Inferior parietal cortex (tissue), 1 donor: ENCODE data around the gene MARVELD3.
A peak's percentile ranks its signal among the peaks of the same experiment; 100 is the strongest.

Source experiments
- DNase-seq: peaks from one replicate; pipeline ENCODE4 v3.0.0-alpha.2; 2016; ENCODE audit errors: extremely low spot score

Gene MARVELD3

DNA sequence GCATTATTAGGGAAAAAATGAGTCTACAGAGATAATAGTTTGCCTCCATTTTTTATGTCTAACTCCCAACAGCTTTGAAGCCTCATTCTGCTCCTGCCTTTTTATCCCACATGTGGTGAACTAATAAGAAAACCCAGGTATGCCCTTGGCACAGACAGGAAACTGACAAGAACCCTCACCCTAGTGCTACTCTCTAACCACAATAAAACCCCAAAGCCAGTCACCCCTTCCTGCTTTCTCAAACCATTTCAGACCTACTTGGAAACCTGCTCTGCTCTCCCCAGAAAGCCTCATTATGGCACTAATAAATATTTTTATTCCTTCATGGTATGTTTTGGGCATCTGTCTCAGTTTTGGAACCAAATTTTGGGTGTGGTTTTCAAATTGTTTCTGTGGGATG lies 3.9 kb upstream of the MARVELD3 start:
- no peak for DNase-seq

- no peak for DNase-seq
These were observed 2.4 kb upstream of the MARVELD3 start for GRCh38 chr16:71623597-71623996.

GRCh38 chr16:71625113-71625850 lies 702 bp upstream of the MARVELD3 start:
- no peak for DNase-seq

DNA sequence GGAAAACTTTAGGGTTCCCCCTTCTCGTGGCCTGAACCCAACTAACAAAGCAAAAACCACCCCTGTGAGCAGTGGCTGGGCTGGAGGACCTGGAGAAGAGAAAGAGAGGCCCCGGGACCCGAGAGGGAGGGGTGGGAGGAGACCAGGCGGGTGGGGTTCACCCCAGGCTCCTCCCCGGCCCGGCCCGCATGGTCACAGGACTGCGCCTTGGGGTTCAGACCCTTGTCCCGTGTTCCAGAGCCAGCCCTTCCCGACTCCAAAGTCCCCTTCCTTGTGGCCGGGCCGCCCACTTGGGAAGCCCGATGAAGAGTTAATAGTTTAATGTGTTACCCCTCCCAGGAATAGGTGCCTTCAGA lies 852 bp downstream of the MARVELD3 start:
- no peak for DNase-seq

DNA sequence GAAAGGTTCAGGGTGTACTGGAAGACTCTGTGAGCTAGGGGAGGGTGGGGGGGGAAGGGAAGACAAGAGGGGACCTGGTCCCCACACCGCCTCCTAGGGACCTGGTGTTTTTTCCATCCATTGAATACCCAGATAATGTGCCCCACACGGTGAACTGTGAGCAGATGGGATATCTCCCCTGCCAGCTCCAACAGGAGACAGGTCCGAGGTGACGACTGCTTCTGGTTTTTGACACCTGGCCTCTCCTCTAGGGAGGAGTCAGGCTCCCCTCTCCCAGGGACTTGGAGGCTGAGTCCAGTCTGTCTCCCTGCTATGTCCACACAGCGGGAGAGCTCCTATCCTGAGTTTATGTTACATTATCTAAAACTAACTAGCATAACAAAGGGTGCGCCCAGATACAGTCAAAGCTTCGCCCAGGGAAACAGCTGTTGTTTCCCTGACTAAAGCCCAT lies 1.8 kb downstream of the MARVELD3 start:
- no peak for DNase-seq

GRCh38 chr16:71628810-71629209 lies 2.8 kb downstream of the MARVELD3 start:
- no peak for DNase-seq

- DNase-seq = no peak
These were observed 3.5 kb downstream of the MARVELD3 start for GRCh38 chr16:71629278-71630016.

DNA sequence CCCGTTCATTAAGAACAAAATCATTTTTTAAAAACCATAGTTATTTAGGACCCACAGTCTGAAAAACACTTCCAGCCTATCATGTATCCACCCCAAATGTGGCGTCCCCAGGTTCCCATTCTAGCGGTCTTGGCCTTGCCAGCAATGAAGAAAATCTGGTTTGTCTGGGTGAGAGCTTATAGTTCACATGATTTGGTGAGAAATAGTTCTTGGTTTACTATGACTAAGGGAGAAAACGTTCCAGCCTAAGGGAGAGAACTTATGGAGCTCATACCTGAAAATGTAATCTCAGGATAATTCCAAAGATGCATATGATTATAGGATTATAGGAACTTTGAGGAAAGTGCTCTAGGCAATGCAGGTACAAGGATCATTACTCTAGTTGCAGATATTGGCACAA lies 4.8 kb downstream of the MARVELD3 start:
- DNase-seq = no peak

GRCh38 chr16:71631776-71632175 lies 5.8 kb downstream of the MARVELD3 start:
- DNase-seq = no peak

- DNase-seq = no peak
These were observed 9.6 kb downstream of the MARVELD3 start for GRCh38 chr16:71635632-71636031.

DNA sequence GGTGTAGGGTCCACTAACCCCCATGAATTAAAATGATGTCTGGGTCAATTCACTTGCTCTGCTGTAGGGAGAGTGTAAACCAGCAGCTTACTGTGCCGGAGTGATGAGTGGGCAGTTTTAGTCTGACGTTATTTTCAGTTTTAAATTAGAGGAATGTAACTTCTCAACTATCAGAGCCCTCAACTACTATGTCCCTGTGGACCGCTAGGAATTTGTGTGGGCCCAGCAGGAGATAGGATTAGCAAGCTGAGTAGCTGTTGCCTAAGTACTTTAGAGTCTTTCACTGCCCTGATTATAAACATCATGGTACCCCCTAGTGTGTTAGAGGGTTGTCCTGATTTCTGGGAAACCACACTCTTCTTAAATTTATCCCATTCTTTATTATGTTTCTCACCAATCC lies 11.4 kb downstream of the MARVELD3 start:
- no peak for DNase-seq

DNA sequence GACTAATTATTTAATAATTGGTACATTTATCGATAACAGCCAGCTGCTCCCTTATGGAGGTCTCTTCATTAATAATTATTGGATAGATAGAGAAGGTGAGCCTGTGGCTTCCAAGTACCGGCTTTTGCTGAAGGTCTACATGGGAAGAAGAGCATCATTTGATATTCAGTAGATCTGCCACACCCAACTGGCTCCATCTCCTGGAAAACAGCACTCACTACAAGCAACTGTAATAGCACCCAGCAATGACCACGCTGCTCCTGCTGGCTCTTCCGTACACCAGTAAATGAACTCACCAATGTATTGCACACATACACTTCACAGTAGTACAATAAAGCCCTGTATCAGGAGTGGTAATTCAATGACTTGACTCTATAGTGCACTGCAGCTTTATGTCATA lies 19.5 kb downstream of the MARVELD3 start:
- DNase-seq = peak; percentile 15

- no peak for DNase-seq
These were observed 21.4 kb downstream of the MARVELD3 start for GRCh38 chr16:71647391-71647790.

DNA sequence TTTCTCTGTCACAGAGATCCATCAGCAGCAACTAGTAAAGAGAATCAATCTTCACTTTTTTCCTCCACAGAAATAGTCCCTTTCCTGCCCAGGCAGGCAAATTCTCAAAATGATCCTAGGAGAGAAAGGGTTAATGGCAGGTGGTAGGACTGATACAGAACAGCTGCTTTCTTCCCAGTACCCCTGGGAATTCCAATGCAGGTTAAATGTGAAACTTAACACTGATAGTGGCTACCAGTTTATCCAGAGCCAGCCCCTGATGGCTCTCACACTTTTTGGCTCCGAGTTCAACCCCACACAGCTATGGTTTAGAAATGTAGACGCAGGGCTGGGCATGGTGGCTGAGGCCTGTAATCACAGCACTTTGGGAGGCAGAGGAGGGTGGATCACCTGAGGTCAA lies 22.2 kb downstream of the MARVELD3 start:
- DNase-seq = no peak

GRCh38 chr16:71648921-71649320 lies 22.9 kb downstream of the MARVELD3 start:
- no peak for DNase-seq

DNA sequence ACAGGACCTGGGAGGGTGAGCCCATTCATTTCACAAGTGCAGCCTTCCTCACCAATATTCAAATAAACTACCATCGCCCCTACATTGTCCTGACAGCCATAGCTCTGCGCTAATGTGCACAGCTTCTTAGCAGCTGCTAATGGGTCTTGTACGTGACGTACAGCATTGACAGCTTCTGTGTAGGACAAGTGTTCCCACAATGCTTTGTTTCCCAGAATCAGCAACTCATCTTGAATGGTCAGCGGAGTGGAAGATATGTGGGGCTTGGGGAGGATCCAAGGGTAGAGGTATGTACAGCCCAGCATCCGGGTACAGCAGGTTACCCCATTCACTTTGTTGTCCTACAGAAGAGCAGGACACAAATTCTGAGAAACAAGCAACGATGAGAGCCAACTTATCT lies 23.7 kb downstream of the MARVELD3 start:
- DNase-seq = no peak

GRCh38 chr16:71658771-71659170 lies 32.8 kb downstream of the MARVELD3 start:
- no peak for DNase-seq

- DNase-seq = no peak
These were observed 33.5 kb downstream of the MARVELD3 start for GRCh38 chr16:71659471-71659870.

- DNase-seq = no peak
These were observed 40.3 kb downstream of the MARVELD3 start for GRCh38 chr16:71666264-71666663.

DNA sequence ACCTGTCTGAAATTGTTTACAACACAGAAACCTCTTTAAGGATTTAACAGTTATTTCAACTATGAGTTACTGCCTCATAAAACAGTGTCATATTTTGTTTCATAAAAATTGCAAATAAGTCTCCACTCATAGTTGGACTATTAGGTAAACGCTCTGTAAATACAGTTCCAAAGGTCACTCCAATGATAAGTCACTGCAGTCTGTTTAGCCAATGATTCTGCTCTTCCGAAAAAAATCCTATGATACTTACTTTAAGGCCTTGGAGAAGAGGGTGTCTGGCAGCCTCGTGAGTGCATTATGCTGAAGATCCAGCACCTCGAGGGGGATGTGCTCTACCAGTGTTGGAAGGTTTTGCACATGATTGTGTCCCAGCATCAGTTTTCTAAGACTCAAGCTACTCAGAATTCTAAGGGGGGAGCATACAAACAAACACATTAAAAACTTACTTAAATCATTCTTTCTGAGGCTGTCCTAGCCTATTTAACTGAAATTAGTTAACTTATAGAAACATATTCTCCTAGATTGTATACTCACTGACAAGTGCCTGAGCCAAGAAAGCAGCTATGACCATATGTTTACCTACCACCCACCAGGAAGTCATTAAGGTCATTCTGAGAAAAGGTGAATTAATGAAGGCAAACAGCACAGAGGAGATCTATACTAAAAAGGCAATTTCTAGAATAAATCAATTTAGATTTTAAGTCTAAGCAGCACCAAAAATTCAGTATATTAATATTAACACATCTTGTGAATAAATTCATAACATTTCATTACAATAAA lies 41.1 kb downstream of the MARVELD3 start:
- DNase-seq = no peak

- DNase-seq = no peak
These were observed 44.0 kb downstream of the MARVELD3 start for GRCh38 chr16:71669926-71670536.

DNA sequence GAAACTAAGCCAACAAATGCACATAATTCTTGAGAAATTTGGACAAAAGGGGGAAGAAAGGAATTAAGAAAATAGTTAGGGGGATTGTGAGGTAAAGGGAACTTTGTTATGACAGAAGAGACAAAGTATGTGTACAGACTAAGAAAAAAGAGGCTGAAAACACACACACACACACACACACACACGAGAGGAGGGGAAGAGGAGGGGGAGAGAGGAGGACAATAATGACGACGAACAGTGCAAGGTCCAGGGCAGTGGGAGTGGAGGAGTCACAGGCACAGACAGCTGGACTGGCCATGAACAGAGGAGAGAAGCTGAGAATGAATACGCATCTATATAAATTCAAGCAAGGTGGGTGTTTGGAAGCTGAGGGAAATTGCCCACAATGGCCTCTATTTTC lies 44.6 kb downstream of the MARVELD3 start:
- no peak for DNase-seq
